Ovary (tissue), 9 donors: ENCODE results near the gene DDB1. TPM values are rescaled to one million over a fixed set of nuclear protein-coding genes. Genes with fewer than 3 reads are reported as not detected.

ENCODE experiments used
- DNase-seq, 5 donors: peaks; one replicate each; pipeline ENCODE4 v3.0.0-alpha.2; 2019 to 2020
- H3K27ac ChIP-seq, 2 donors: fragments of 200-600 bp; one replicate each; pipeline versions ENCODE4 v1.5.1 to v1.8.0; 2019 to 2022
- H3K27me3 ChIP-seq: fragments of 200-600 bp; one replicate; pipeline ENCODE4 v1.8.0; 2022
- H3K36me3 ChIP-seq: fragments of 200-600 bp; sonication (generic); one replicate; pipeline ENCODE4 v1.5.1; 2019
- H3K4me1 ChIP-seq: one replicate; pipeline ENCODE4 v1.8.1; 2013; ENCODE audit warnings: mild to moderate bottlenecking, moderate library complexity; ENCODE audit not compliant: insufficient read depth
- H3K4me3 ChIP-seq: fragments of 200-600 bp; sonication (generic); one replicate; pipeline ENCODE4 v1.5.1; 2017
- H3K9me3 ChIP-seq, 2 donors: fragments of 200-600 bp in 1 of 2; sonication (generic) in 1 of 2; one replicate each; pipeline versions ENCODE4 v1.5.1 to v1.8.1; 2013 to 2019; ENCODE audit warnings: mild to moderate bottlenecking in 1 of 2, moderate library complexity in 1 of 2
- CTCF ChIP-seq, 3 donors: fragments of 450-650 bp in 2 of 3; fragments of 200-600 bp in 1 of 3; IDR thresholded peaks; one replicate each; pipeline versions ENCODE4 v1.5.1 to v1.8.0; 2016 to 2022; ENCODE audit warnings: antibody characterized with exemption in 3 of 3, mild to moderate bottlenecking in 1 of 3
- EP300 ChIP-seq: sonication (generic); formaldehyde crosslinking; IDR thresholded peaks from one replicate; pipeline ENCODE4 v1.6.1; 2017; ENCODE audit warnings: antibody characterized with exemption
- POLR2A ChIP-seq: fragments of 450-650 bp; IDR thresholded peaks from one replicate; pipeline ENCODE4 v1.6.1; 2017; ENCODE audit warnings: antibody characterized with exemption, mild to moderate bottlenecking, moderate library complexity
- WGBS, 3 donors: extraction: QIAGEN DNeasy Blood & Tissue Kit in 1 of 3; methylation state at CpG; one replicate each; pipeline versions ENCODE4 v1.1.5 to v1.1.7; 2013 to 2017; 5-methylcytosine and 5-hydroxymethylcytosine counted together
- intact Hi-C, 4 donors: fragments of 100-400 bp; cut with DNase I; formaldehyde crosslinking; loops; one replicate each; pipeline versions ENCODE4 v1.11.0 to v1.15.1; 2022 to 2023
- polyA plus RNA-seq, 2 donors: library from polyadenylated mRNA; stranded (reverse); fragments of 200-250 nt in 1 of 2; fragments of 350-450 nt in 1 of 2; fragmentation: Illumina TruSeq in 1 of 2; extraction: RNeasy Lipid Tissue Mini Kit (QIAGEN cat#74804) in 1 of 2; gene quantifications; one replicate each; pipeline ENCODE4 v1.2.3, GENCODE V29; 2013 to 2014
- total RNA-seq, 7 donors: library from RNA; depleted of rRNA in 2 of 7; stranded (reverse); fragments of >200 nt in 2 of 7; fragmentation: NEBNext Ultra II Directional in 3 of 7; extraction: Animal tissue kit (Norgen Biotek cat#: 25700) in 3 of 7; gene quantifications; one replicate each; pipeline versions ENCODE4 v1.1.0 to v1.2.4, GENCODE V29; 2016 to 2023
- donor health status: DM: no; HTN: no; CAD: no; lungs with moderate emphysema.
- donor health status: DM: no; HTN: no; CAD: no.
- donor health status: Bipolar disorder and iron deficiency.
- donor health status: DM: yes; HTN: yes; CAD: no.
- donor health status: DM: no; HTN: no; CAD: no.
- donor health status: DM: yes; HTN: yes; CAD: no.

DDB1 gene
- total and polyA plus RNA-seq, 9 donors, result 117 to 270 (median 217) TPM

- Histone ChIP-seq H3K36me3 (no peaks in the 10 kb centered on the region), H3K9me3 (no peaks in the 10 kb centered on the region), H3K27me3 (no peaks in the 10 kb centered on the region), H3K4me3 (no peak overlapping the region), H3K27ac (no peak overlapping the region), H3K4me1 (no peaks in the 10 kb centered on the region)
- WGBS, 3 donors, result 87 to 92% (median 90%) methylated on average over 4 of the region's 4 CpGs
- intact Hi-C loops, result no loop called here
- no peak for TF ChIP-seq CTCF (IDR thresholded peaks at IDR 0.05)
- TF ChIP-seq POLR2A, result no peak
- TF ChIP-seq EP300, result no peak
- no peak for DNase-seq
These were observed 66.3 kb downstream of the DDB1 start for GRCh38 chr11:61266602-61267001.

- Histone ChIP-seq H3K36me3 (no peaks in the 10 kb centered on the region), H3K27me3 (no peaks in the 10 kb centered on the region), H3K9me3 (no peaks in the 10 kb centered on the region), H3K27ac (no peak overlapping the region), H3K4me3 (no peak overlapping the region), H3K4me1 (no peaks in the 10 kb centered on the region)
- DNase-seq, result no peak
- intact Hi-C loops, result no loop called here
- 89 to 91% (median 90%) methylated on average over 14 of the region's 14 CpGs for WGBS, 3 donors
- no peak for TF ChIP-seq EP300
- TF ChIP-seq CTCF (IDR thresholded peaks at IDR 0.05), result no peak
- TF ChIP-seq POLR2A, result no peak
These were observed 67.5 kb downstream of the DDB1 start for GRCh38 chr11:61265357-61265756.

- 89 to 92% (median 91%) methylated on average over 14 of the region's 14 CpGs for WGBS, 3 donors
- Histone ChIP-seq H3K27ac (no peak overlapping the region), H3K27me3 (no peaks in the 10 kb centered on the region), H3K4me3 (no peak overlapping the region), H3K4me1 (no peaks in the 10 kb centered on the region), H3K36me3 (no peaks in the 10 kb centered on the region), H3K9me3 (no peaks in the 10 kb centered on the region)
- DNase-seq, result no peak
- no peak for TF ChIP-seq POLR2A
- TF ChIP-seq CTCF (IDR thresholded peaks at IDR 0.05), result no peak
- no peak for TF ChIP-seq EP300
- intact Hi-C loops, result no loop called here
These were observed 68.1 kb downstream of the DDB1 start for GRCh38 chr11:61264795-61265194.

DNA sequence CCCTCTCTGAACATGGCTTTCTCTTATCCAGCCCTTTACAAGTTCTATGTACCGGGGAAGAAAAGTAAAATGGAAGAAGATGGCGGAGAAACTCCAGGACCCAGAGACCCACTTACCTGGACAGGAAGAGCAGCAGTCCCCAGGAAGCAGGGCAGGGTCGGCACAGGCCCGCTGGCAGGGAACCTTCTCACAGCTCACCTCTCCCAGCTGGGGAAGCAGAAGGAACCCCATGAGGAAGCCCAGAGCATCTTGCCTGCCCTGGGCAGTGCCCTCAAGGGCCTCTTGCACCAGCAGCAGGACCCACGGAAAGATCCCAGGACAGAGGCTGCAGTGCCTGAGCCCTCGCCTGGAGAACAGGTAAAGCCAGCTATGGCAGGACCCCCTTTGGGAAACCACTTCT, 68.5 kb downstream of the DDB1 start:
- intact Hi-C loops, result no loop called here
- no peak for TF ChIP-seq EP300
- WGBS, 3 donors, result 92 to 98% (median 95%) methylated on average over 6 of the region's 6 CpGs
- no peaks in the 10 kb centered on the region for H3K4me1 ChIP-seq
- no peaks in the 10 kb centered on the region for H3K36me3 ChIP-seq
- H3K4me3 ChIP-seq, result no peak overlapping the region
- no peak overlapping the region for H3K27ac ChIP-seq
- no peaks in the 10 kb centered on the region for H3K9me3 ChIP-seq
- DNase-seq, result no peak
- no peaks in the 10 kb centered on the region for H3K27me3 ChIP-seq

- 92 to 97% (median 95%) methylated on average over 6 of the region's 6 CpGs for WGBS, 3 donors
- no peak for DNase-seq
- intact Hi-C loops, result loop anchor here in 2 of 4 donors (10.0 kb wide), 2 partner anchors 125 to 135 kb away; partner anchors contain the start of gene TMEM216 (in 1 of the 2)
- Histone ChIP-seq H3K27ac (no peak overlapping the region), H3K36me3 (no peaks in the 10 kb centered on the region), H3K27me3 (no peaks in the 10 kb centered on the region), H3K4me1 (no peaks in the 10 kb centered on the region), H3K9me3 (no peaks in the 10 kb centered on the region), H3K4me3 (no peak overlapping the region)
- TF ChIP-seq CTCF (IDR thresholded peaks at IDR 0.05), result no peak
- TF ChIP-seq EP300, result no peak
- no peak for TF ChIP-seq POLR2A
These were observed 73.5 kb downstream of the DDB1 start for GRCh38 chr11:61259363-61259762.
